GM21717 (cell line): ENCODE data around the gene KIF5B.
"Not testable (repeated sequence)": the region's sequence is repeated elsewhere in the genome, so short reads cannot be mapped to it uniquely, and the experiment has no call there.

ENCODE experiments used
- ATAC-seq: cut with Tn5 transposase; IDR thresholded peaks from one replicate; pipeline ENCODE4 v1.9.1; 2021; ENCODE audit warnings: mild to moderate bottlenecking, moderate library complexity; ENCODE audit not compliant: unreplicated experiment

The KIF5B gene

DNA sequence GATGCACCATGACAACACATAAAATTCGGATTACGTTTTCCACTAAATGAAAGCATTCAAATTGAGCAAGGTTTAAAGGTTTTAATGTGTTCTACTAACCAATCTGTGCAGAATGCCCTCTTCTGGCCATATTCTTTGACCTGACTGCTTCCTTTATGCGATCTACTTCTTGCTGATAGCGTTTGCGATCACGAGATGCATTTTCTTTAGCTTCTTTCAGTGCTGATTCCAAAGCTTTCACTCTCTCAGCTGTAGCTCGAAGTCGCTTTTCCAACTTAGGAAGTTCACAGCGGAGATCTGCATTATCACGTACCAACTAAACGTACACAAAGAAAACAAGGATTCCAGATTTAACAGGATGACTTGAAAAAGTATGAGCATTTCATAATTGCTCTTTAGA is 39.2 kb downstream of the KIF5B start:
- ATAC-seq, result no peak

DNA sequence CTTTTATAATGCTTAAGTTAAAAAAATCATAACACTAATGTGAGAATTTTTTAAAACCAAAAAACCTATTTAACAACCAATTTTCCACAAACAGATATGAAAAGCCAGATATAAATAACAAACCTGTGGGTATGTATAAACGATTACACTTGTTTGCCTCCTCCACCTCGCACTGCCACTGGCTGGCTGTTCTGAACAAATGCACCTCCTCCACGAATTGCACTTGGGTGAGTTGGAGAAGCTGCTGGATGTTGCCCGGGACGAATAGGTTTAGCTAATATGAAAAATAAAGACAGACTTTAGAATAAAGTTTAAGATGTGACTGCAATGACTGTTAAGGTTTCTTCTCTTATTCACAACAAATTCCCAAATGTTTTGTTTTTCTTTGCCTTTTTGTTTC is 40.8 kb downstream of the KIF5B start:
- ATAC-seq, result no peak

DNA sequence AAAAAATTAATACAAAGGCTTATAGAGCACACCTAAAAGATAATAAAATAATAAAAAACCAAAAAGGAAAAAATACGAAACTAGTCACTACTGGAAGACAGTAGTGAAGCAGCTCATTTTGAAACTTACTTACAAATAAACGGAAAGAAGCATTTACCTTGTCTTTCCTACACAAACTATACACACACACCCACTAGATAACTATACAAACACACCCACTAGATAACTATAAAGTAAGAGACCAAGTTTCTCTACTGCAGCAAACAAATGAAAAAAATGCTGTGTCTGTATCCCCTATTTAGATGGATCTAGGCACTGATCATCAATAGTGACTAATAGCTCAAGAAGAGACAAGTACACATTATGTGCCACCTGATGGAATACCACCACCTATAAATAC is 49.2 kb downstream of the KIF5B start:
- no peak for ATAC-seq

DNA sequence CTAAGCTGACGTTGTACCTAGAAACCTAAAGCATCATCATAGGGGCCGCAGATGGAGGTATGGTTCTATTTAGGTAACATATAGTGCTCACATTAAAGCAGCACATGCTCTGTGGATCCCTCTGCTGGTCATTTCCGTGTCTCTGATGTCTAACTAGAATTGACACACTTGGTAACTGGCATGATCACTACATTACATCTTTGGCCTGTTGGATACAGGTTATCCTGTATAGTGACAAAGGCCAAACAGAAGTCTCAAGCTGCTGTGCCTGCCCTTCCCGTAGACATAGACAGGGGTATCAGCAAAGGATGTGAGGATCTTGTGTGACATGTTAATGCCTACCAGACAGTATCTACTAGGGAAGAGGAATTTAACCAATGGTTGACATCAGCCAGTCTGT is 51.2 kb downstream of the KIF5B start:
- no peak for ATAC-seq

DNA sequence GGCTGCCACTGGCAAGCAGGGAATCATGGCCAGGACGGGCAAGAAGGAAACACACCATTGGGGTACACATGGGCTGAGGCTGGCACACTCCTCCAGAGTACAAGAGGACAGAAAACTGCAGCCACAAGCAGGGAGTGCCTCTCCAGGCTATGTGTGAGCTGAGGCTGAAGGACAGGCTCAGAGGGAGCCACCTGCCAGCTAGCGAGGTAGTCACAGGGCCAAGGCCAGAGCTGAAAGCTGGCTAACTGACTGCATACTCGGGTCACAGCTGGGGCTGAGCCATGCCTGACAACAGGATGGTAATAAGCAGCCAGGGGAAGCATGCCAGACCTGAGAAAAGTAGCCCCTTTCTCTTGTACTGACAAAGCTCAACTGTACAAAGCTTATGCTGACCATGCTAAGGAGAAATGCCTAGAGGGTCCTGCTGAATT is 52.0 kb downstream of the KIF5B start:
- no peak for ATAC-seq

DNA sequence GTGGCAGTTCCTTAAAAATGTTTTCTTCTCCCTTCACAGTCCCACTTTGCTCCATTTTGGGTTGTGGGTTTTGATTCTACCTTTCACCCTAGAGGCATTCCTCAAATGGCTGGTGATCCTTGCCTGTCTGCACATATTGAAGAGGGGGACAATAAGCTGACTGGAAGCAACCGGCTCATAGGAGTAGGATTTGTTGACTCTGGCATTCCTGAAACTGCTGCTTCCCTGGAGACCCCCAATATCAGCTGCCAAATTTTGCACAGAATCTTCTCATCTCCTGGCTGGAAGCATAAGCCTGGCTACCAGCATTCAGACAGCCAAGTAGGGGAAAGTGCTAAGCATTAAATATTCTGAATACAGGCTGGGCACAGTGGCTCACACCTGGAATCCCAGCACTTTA is 53.7 kb downstream of the KIF5B start:
- no peak for ATAC-seq

DNA sequence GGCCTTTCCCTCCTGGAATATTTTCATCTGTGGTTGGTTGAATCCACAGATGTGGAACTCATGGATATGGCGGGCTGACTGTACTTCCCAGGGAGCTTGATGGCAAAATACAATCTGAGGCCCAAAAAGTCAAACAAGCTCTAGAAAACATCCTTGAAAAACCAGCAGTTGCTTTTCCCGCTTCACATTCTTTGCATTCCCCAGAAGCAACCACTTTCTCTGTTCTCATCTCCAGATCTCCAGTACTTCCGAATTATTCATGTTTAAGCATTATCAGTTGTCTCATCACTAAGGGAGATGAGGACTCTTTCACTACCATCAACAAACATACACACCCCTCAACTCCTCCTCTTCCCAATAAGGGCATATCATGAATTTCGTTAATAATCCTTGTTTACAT is 55.3 kb downstream of the KIF5B start:
- ATAC-seq, result no peak

DNA sequence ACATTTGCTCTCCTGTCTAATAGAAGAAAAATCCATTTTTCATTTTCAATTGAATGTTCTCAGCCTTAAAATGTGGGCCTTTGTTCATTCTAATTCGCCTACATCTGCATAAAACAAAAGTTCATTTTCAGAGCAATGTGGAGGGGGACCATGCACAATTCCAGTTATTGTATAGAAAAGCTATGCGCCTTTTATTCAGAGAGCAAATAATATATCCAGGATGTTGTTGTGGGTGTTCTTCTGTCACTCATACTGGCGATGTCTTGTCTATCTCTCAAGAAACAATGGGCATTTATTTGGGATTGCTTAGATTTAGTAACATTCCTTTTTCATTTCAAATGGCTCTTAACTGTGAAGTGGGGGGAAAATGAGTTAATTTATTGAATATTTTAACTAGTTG is 56.4 kb downstream of the KIF5B start:
- no peak for ATAC-seq

DNA sequence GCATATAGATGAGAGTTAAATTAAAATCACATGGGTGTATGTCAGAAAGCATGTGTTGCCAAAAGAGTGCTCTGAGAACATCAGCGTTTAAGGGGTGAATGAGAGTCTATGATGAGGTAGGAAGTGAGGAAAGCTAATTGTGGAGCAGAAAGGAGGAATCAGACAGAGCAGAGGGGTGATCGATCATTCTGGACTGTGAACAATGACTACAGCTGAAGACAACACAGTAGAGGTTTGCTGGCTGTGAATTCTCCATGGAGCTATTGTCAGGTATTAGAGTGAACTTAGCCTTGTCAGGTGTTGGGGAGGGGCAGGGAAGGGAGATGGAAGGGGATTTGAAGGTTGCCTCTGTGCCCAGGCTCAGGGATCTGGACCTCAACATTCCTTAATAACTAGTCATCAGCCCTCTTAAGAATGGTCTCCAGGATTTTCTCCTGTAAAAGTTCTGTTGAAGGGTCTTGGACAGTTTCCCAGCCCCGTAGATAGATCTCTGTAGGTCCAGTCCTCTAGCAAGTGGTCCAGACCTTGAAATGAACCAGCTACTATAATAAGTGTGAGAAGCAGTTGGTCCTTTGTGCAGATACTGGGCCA is 57.1 kb downstream of the KIF5B start:
- no peak for ATAC-seq

DNA sequence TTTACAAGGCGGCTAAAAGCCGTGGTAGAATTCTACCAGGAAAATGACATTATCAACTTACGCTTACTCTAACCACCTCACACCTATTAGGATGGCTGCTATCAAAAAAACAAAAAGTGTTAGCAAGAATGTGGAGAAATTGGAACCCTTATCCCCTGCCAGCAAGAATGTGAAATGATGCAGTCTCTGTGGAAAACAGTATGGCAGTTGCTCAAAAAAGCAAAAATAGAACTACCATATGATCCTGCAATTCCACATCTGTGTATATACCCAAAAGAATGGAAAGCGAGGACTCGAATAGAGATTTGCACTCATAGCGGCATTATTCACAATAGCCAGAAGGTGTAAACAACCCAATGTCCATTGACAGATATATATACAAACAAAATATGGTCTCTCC is 61.3 kb downstream of the KIF5B start:
- no peak for ATAC-seq

DNA sequence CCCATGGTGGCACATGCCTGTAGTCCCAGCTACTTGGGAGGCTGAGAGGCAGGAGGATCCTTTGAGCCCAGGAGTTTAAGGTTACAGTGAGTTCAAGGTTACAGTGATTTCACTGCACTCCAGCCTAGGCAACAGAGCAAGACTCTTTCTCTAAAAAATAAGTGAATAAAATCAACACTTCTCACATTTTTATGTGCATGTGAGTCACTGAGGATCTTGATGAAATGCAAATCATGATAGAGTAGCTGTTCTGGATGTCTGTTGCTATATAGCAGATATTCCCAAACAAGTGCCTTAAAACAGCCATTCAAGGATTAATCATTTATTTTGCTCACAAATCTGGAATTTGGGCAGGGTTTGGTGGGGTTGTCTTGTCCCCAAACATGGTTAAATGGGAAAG is 65.3 kb downstream of the KIF5B start:
- no peak for ATAC-seq

DNA sequence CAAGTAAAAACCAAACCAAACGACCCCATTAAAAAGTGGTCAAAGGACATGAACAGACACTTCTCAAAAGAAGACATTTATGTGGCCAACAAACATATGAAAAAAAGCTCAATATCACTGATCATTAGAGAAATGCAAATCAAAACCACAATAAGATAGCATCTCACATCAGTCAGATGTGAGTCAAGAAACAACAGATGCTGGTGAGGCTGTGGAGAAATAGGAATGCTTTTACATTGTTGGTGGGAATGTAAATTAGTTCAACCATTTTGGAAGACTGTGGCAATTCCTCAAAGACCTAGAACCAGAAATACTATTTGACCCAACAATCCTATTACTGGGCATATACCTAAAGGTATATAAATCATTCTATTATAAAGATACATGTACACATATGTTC is 68.4 kb downstream of the KIF5B start:
- ATAC-seq, result not testable (repeated sequence)

DNA sequence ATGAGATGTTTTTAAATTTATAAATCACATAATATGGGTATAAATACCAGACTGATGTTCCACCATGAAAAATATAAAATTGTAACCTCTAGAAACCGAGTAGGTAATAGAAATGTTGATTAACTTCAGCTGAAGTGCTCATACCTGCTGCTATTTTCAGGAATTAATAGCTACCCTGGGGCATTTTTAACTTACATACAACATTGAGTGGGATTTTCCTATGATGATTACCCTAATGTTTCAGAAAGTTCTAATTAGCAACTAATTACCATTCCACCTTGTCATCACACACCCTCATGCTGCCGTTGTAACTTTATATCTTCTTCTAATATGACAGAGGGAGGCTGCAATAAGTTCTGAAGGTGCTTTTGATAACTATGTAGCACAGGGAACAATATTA is 74.1 kb downstream of the KIF5B start:
- no peak for ATAC-seq

DNA sequence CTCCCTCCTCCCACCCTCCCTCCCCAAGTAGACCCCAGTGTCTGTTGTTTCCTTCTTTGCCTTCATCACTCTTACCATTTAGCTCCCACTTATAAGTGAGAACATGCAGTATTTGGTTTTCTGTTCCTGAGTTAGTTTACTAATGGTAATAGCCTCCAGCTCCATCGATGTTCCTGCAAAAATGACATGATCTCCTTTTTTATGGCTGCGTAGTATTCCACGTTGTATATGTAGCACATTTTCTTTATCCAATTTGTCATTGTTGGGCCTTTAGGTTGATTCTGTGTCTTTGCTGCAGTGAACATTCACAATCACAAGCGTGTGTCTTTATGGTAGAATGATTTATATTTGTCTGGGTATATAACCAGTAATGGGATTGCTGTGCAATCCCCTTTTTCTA is 75.8 kb downstream of the KIF5B start:
- ATAC-seq, result no peak

DNA sequence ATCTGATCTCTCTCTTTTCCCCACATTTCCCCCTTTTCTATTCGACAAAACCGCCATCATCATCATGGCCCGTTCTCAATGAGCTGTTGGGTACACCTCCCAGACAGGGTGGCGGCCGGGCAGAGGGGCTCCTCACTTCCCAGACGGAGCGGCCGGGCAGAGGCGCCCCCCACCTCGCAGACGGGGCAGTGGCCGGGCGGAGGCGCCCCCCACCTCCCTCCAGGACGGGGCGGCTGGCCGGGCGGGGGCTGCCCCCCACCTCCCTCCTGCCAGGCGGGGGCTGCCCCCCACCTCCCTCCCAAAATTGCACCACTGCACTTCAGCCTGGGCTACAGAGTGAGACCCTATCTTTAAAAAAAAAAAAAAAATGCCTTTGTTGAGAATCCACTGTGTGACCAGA is 77.2 kb downstream of the KIF5B start:
- ATAC-seq, result not testable (repeated sequence)

DNA sequence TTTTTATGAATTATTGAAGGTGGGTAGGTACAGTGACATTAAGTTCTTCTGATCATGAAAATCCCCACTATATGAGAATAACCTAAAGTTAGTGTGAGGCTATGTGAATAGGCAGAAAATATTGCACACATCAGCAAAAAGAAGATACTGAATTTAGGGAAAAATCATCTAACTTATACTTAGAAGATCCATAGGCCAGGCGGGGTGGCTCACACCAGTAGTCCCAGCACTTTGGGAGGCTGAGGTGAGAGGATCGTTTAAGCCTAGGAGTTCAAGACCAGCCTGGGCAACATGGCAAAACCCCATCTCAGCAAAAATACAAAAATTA is 78.1 kb downstream of the KIF5B start:
- ATAC-seq, result no peak

DNA sequence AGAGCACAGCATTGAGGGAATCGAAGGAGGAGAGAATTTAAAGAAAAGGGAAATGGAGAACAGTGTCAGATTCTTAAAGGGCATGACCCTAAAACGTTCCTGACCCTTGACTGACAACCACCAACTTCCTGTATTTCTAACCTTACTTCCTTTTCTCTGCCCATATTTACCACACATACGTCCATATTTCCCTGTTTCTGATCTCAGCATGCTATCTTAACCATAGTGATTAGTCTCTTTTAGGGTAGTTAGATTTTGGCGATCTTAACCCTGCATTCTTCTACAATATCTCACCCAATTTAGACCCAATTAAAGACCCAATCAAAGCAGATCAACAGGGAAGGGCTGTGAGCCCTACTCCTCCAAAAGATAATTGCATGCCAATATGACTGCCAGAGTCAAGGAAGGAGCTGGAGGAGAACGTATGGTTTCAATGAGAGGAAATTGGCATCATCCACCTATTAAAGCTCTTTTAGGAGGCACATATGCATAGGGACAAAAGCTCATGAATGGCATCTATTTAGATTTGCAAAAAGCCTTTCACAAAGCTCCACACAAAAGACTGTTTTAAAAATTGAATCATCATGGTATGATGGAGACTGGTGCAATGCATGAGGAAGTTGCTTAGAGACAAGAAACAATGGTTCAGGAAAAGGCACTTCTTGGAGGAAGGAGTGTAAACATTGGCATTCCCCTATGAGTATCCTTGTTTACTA is 78.6 kb downstream of the KIF5B start:
- no peak for ATAC-seq

DNA sequence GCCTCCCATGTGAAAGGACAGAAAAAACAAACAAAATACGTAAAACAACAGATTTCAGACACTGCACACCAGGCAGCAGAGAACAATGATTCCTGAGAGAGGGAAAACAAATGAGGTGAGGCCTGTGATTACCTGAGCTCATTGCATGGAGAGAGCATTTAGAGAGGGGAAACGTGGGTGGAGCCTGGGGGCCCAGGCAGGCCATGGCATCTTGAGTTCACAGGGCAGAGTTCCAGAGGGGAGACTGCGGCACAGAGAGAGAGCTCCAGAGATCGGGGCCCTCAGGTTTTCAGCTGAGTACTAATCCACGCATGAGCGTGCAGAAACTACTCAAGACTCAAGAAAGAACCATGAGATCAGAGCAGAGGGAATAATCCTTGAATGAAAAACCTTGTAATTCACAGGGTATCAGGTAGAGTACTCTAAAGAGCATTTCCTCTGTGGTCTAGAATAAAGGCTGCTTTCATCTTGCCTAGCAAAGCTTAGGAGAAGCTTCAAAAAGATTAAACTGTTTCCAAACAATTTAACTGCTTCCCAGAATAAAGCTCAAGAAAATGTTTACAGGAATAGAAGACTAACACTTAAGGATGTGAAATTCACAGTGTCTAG is 81.0 kb downstream of the KIF5B start:
- ATAC-seq, result no peak

DNA sequence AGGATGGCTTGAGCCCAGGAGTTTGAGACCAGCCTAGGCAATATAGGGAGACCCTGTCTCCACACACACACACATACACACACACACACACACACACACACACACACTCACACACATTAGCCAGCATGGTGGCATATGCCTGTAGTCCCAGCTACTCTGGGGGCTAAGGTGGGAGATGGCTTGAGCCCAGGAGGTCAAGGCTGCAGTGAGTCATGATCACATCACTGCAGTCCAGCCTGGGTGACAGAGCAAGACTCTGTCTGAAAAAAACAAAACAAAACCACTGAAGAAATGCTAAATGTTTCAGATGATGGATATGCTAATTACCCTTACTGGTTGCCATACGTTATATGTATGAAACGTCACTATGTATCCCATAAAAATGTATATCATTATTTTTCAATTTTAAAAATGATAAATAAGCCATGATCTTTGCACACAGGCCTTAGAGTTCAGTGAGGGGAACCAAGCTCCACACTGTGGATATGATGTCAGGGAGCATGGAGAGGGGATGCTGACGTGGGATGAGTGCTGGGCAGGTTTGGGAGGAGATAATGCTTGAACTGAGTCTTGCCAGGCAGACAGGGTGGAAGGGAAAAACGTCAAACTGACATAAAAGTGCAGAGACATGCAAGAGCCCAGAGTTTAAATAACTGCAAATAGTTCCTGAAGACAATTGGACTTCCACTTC is 81.6 kb downstream of the KIF5B start:
- no peak for ATAC-seq

DNA sequence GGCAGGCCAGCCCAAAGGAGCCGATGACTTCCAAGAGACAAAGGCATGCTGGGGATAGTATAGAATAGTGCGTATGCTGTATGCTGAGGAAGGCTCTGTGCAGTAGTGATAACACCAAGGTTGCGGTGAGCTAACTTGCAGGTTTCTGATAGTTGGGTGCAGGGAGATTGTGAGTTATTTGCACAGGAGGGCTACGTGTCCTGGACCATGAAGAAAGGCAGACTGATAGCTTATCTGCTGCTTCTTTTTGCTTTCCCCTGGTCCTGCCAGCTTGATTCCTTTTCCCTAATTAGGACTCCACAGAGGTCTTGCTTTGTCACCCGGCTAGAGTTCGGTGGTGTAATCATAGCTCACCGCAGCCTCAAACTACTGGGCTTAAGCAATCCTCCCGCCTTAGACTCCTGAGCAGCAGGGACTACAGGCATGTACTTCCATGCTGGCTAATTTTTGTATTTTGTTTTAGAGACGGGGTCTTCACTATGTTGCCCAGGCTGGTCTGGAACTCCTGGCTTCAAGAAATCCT is 83.6 kb downstream of the KIF5B start:
- no peak for ATAC-seq

DNA sequence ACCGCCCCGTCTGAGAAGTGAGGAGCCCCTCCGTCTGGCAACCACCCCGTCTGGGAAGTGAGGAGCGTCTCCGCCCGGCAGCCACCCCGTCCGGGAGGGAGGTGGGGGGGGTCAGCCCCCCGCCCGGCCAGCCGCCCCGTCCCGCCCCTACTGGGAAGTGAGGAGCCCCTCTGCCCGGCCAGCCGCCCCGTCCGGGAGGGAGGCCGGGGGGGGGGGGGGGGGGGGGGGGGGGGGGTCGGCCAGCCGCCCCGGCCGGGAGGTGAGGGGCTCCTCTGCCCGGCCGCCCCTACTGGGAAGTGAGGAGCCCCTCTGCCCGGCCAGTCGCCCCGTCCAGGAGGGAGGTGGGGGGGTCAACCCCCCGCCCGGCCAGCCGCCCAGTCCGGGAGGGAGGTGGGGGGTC is 86.4 kb downstream of the KIF5B start:
- not testable (repeated sequence) for ATAC-seq

DNA sequence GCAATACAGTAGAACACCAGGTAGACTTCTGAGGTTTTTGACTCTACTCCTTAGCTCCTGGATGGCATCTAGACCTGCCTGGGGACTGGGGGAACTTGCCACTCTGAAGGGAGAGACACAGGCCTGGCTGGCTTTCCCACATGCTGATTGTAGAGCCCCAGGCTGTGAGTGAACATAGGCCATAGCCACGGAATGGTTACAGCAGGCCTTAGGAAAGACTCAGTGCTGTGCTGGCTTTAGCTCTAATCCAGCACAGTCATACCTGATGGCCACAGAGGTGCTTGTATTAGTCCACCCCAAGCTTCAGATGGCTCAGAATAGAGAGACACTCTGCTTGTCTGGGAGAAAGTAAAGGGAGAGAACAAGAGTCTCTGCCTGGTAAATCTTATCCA is 92.6 kb downstream of the KIF5B start:
- no peak for ATAC-seq
